GM12878 (cell line): ENCODE results near the gene POU5F1. TPM values are rescaled to one million over a fixed set of nuclear protein-coding genes. Genes with fewer than 3 reads are reported as not detected.

Experiments used
- ATAC-seq: fragments of 200-7000 bp; cut with Tn5 transposase; 3 replicates; pipeline ENCODE4 v1.9.1; 2020; ENCODE audit warnings: mild to moderate bottlenecking, moderate library complexity
- BruUV-seq: library from RNA; stranded (reverse); fragments of 400-500 nt; replicated peaks from 2 replicates; lab custom pipeline; 2021; lab: Mats Ljungman, UMichigan
- CTCF ChIA-PET: fragments of 300-600 bp; sonication (Branson Sonifier 250); formaldehyde crosslinking; extraction: SDS; loops from one replicate; lab custom pipeline; 2021; ENCODE audit warnings: inconsistent platforms; lab: Yijun Ruan, JAX
- POLR2A ChIA-PET: fragments of 350-600 bp; formaldehyde crosslinking; extraction: SDS; loops from one replicate; lab custom pipeline; 2021; ENCODE audit warnings: inconsistent platforms; lab: Charles Lee
- RAD21 ChIA-PET: fragments of 300-600 bp; sonication (Branson Sonifier 250); formaldehyde crosslinking; loops from one replicate; lab custom pipeline; 2023; ENCODE audit warnings: antibody characterized with exemption; ENCODE audit not compliant: unreplicated experiment; lab: Charles Lee
- SMC1A ChIA-PET: fragments of 300-600 bp; sonication (Branson Sonifier 250); formaldehyde crosslinking; loops from one replicate; lab custom pipeline; 2023; ENCODE audit not compliant: unreplicated experiment, uncharacterized antibody; lab: Charles Lee
- DNase-seq: peaks from one replicate; pipeline ENCODE4 v3.0.0-alpha.2; 2011; ENCODE audit warnings: low read depth, low spot score
- FAIRE-seq: peaks from 3 replicates; lab custom pipeline; 2011; peaks lifted over from hg19 to GRCh38; lab: Jason Lieb, UNC
- H2AFZ ChIP-seq: 2 replicates; pipeline ENCODE4 v1.6.0; 2011; ENCODE audit warnings: low read depth, low read length, control low read depth; ENCODE audit not compliant: control insufficient read depth
- H3K27ac ChIP-seq: 2 replicates; pipeline ENCODE4 v1.5.1; 2011; ENCODE audit warnings: control low read depth; ENCODE audit not compliant: control insufficient read depth, insufficient read depth
- H3K27me3 ChIP-seq, 2 experiments: replicated peaks in 1 of 2; 2 replicates each; pipeline versions ENCODE4 v1.6.0 to v1.6.1; 2011; ENCODE audit warnings: low read length in 1 of 2; ENCODE audit not compliant: control insufficient read depth in 2 of 2, insufficient read depth in 2 of 2
- H3K36me3 ChIP-seq, 2 experiments: 2 replicates each; pipeline ENCODE4 v1.5.1; 2011; ENCODE audit warnings: low read length in 1 of 2; ENCODE audit not compliant: control insufficient read depth in 2 of 2, insufficient read depth in 2 of 2
- H3K4me1 ChIP-seq: 2 replicates; pipeline ENCODE4 v1.6.1; 2011; ENCODE audit warnings: mild to moderate bottlenecking, low read length, moderate library complexity, mixed read lengths; ENCODE audit not compliant: control insufficient read depth, insufficient read depth
- H3K4me2 ChIP-seq: 2 replicates; pipeline ENCODE4 v1.6.0; 2011; ENCODE audit warnings: control low read depth; ENCODE audit not compliant: control insufficient read depth, insufficient read depth
- H3K4me3 ChIP-seq: fragments of 200-600 bp; sonication (generic); 2 replicates; pipeline ENCODE4 v1.5.1; 2016
- H3K79me2 ChIP-seq: 2 replicates; pipeline ENCODE4 v1.6.0; 2011; ENCODE audit warnings: low read length; ENCODE audit not compliant: control insufficient read depth, insufficient read depth
- H3K9ac ChIP-seq: 2 replicates; pipeline ENCODE4 v1.8.0; 2011; ENCODE audit warnings: low read length, control low read depth, mixed read lengths; ENCODE audit not compliant: control insufficient read depth, insufficient read depth
- H3K9me3 ChIP-seq: replicated peaks from 3 replicates; pipeline ENCODE4 v1.5.1; 2011; ENCODE audit warnings: mild to moderate bottlenecking, low read length; ENCODE audit not compliant: control insufficient read depth, insufficient read depth
- H4K20me1 ChIP-seq: 2 replicates; pipeline ENCODE4 v1.6.0; 2011; ENCODE audit not compliant: control insufficient read depth, insufficient read depth
- E2F4 ChIP-seq: IDR thresholded peaks from 2 replicates; pipeline ENCODE4 v1.6.1; 2012; ENCODE audit warnings: low read depth, low read length, improper control_type of control experiment
- HDAC2 ChIP-seq: fragments of 200-600 bp; sonication (generic); IDR thresholded peaks from 2 replicates; pipeline ENCODE4 v1.6.1; 2017
- NBN ChIP-seq: fragments of 450-650 bp; IDR thresholded peaks from 2 replicates; pipeline ENCODE4 v1.6.1; 2016
- NFYB ChIP-seq: IDR thresholded peaks from 2 replicates; pipeline ENCODE4 v1.6.1; 2011; ENCODE audit warnings: low read depth, mild to moderate bottlenecking, low read length, improper control_type of control experiment, moderate library complexity; ENCODE audit not compliant: insufficient read depth
- PML ChIP-seq: IDR thresholded peaks from 2 replicates; pipeline ENCODE4 v1.6.1; 2012; ENCODE audit warnings: low read length, inconsistent platforms
- SP1 ChIP-seq: IDR thresholded peaks from one replicate; pipeline ENCODE4 v1.6.1; 2011; ENCODE audit warnings: low read depth, low read length
- SREBF2 ChIP-seq: IDR thresholded peaks from 2 replicates; pipeline ENCODE4 v1.6.1; 2012; ENCODE audit warnings: mild to moderate bottlenecking, low read length
- ZBTB33 ChIP-seq: fragments of 450-650 bp; IDR thresholded peaks from 2 replicates; pipeline ENCODE4 v1.6.1; 2017; ENCODE audit warnings: mild to moderate bottlenecking
- ZNF622 ChIP-seq: fragments of 450-650 bp; IDR thresholded peaks from 2 replicates; pipeline ENCODE4 v1.6.1; 2017; ENCODE audit warnings: mild to moderate bottlenecking, inconsistent platforms
- WGBS: methylation state at CpG from one replicate; pipeline ENCODE4 v1.1.6; 2016; ENCODE audit warnings: low lambda C conversion rate; ENCODE audit not compliant: insufficient replicate concordance, insufficient coverage; ENCODE audit errors: missing lambda C conversion rate; 5-methylcytosine and 5-hydroxymethylcytosine counted together
- in situ Hi-C: fragments of 300-500 bp; cut with MboI; formaldehyde crosslinking; loops from 9 replicates; pipeline ENCODE4 v1.14.3; 2018; ENCODE audit warnings: mixed read lengths
- intact Hi-C: fragments of 100-400 bp; cut with micrococcal nuclease; formaldehyde crosslinking; loops from one replicate; pipeline ENCODE4 v1.14.2; 2022; ENCODE audit not compliant: unreplicated experiment
- polyA plus RNA-seq, 11 experiments: library from polyadenylated mRNA; depleted of rRNA in 4 of 11; unstranded in 6 of 11; stranded (reverse) in 5 of 11; fragments of >200 nt; fragmentation: Nextera tagmentation in 4 of 11; fragmentation: Illumina TruSeq in 1 of 11; extraction: Ambion mirVana in 4 of 11; extraction: Trizol in 1 of 11; gene quantifications; 1 replicate in 1 of 11; 2 replicates in 10 of 11; pipeline versions ENCODE4 v1.2.1 to v1.2.3, GENCODE V29; 2011 to 2016; ENCODE audit warnings: inconsistent platforms in 2 of 11, missing spikeins in 2 of 11, low read depth in 1 of 11
- total RNA-seq, 4 experiments: library from RNA; depleted of rRNA in 3 of 4; stranded (reverse); fragments of >200 nt in 3 of 4; fragmentation: Illumina TruSeq in 1 of 4; extraction: Trizol in 1 of 4; gene quantifications; 2 replicates each; pipeline versions ENCODE4 v1.2.1 to v1.2.3, GENCODE V29; 2013 to 2021

The POU5F1 gene
- total and polyA plus RNA-seq, 10 of the 15 experiments (the other 5 are each of a cell fraction or from before 2014, with no cell fraction given): 1.4 to 5.5 (median 3.2) TPM

- no peaks in the 10 kb centered on the region for H3K36me3 ChIP-seq
- ATAC-seq (no peak), DNase-seq (no peak), FAIRE-seq (no peak)
- WGBS: 48% methylated on average over 4 of the region's 4 CpGs
- H3K27ac ChIP-seq: no peak within 1 kb of the TSS
- peaks cover 3% of the 10 kb centered on the region for H3K4me1 ChIP-seq
- 0 out of 2 replicates have a peak within 1 kb of the TSS, but pooled peaks have one; percentile 29 for H3K4me3 ChIP-seq
- H3K4me2 ChIP-seq: no peak within 1 kb of the TSS
- in situ Hi-C loops (loop anchor here (5.0 kb wide), 2 partner anchors 53 to 228 kb away; no protein-coding TSS in a partner anchor), intact Hi-C loops (no loop called here)
- CTCF ChIA-PET: interaction anchor here (0.8 to 22.9 kb wide), 7 partner anchors 10 to 228 kb away, joined by 3 to 326 read pairs (median 13); partner anchors contain the start of genes CCHCR1 and TCF19
- POLR2A ChIA-PET: interaction anchor here (0.8 to 1.5 kb wide), 2 partner anchors 22 to 52 kb away, joined by 3 read pairs; no protein-coding TSS in a partner anchor
- no TSS peak for BruUV-seq
- RAD21 ChIA-PET: interaction anchor here (0.9 to 1.9 kb wide), 5 partner anchors 11 to 55 kb away, joined by 3 to 9 read pairs (median 3); no protein-coding TSS in a partner anchor
- TF ChIP-seq NBN: no peak
- no peak for TF ChIP-seq NFYB
- no peak for TF ChIP-seq HDAC2
- no peak for TF ChIP-seq ZBTB33
- TF ChIP-seq ZNF622: no peak
- TF ChIP-seq E2F4: no peak
- TF ChIP-seq SREBF2: no peak
- no peak for TF ChIP-seq SP1
- TF ChIP-seq PML: no peak
- H3K9me3 ChIP-seq: no peaks in the 10 kb centered on the region; the same call in 2 of the 3 replicates
- H2AFZ ChIP-seq: no peak within 1 kb of the TSS
- SMC1A ChIA-PET: interaction anchor here (0.7 to 5.8 kb wide), 10 partner anchors 9 to 227 kb away, joined by 3 to 52 read pairs (median 4); no protein-coding TSS in a partner anchor
- no peaks in the 10 kb centered on the region for H3K27me3 ChIP-seq
- no peak within 1 kb of the TSS for H3K9ac ChIP-seq
- no peaks in the 10 kb centered on the region for H4K20me1 ChIP-seq
- H3K79me2 ChIP-seq: no peaks in the 10 kb centered on the region
These were observed 31.5 kb downstream of the POU5F1 start, which contains the start of gene PSORS1C2 for GRCh38 chr6:31138982-31139381. Gene PSORS1C2 (minus strand): TSS chr6:31139066. CDS start chr6:31139026, 40 bp downstream.
